HepG2 (cell line): ENCODE data around the gene KANK3. TPM values are rescaled to one million over a fixed set of nuclear protein-coding genes. Genes with fewer than 3 reads are reported as not detected.

ENCODE experiments used
- DMAP1 ChIP-seq: IDR thresholded peaks from 2 replicates; pipeline ENCODE4 v1.6.1; 2016
- GZF1 ChIP-seq: sonication (generic); formaldehyde crosslinking; IDR thresholded peaks from 2 replicates; pipeline ENCODE4 v1.5.1; 2020; ENCODE audit warnings: mild to moderate bottlenecking, missing genetic modification reagents
- MNT ChIP-seq: fragments of 450-650 bp; IDR thresholded peaks from 2 replicates; pipeline ENCODE4 v1.6.1; 2016
- MTF2 ChIP-seq: sonication (generic); formaldehyde crosslinking; IDR thresholded peaks from 2 replicates; pipeline ENCODE4 v1.5.0; 2020; ENCODE audit warnings: missing genetic modification reagents, borderline replicate concordance
- MYC ChIP-seq: sonication (generic); formaldehyde crosslinking; IDR thresholded peaks from 2 replicates; pipeline ENCODE4 v1.9.0; 2021; ENCODE audit warnings: missing genetic modification reagents, borderline replicate concordance
- NR2C2 ChIP-seq: sonication (generic); formaldehyde crosslinking; IDR thresholded peaks from 2 replicates; pipeline ENCODE4 v1.4.0; 2020; ENCODE audit warnings: missing genetic modification reagents, mild to moderate bottlenecking, moderate library complexity, borderline replicate concordance
- PRPF4 ChIP-seq: fragments of 200-400 bp; formaldehyde crosslinking; IDR thresholded peaks from 2 replicates; pipeline ENCODE4 v1.6.1; 2016; ENCODE audit warnings: low read length, low read depth; ENCODE audit not compliant: poor library complexity, severe bottlenecking
- SAP130 ChIP-seq: IDR thresholded peaks from 2 replicates; pipeline ENCODE4 v1.6.1; 2016; ENCODE audit warnings: low read depth
- SIN3B ChIP-seq: fragments of 150-350 bp; IDR thresholded peaks from 2 replicates; pipeline ENCODE4 v1.6.1; 2014; ENCODE audit warnings: low read length
- ZBTB40 ChIP-seq, 2 experiments: fragments of 450-650 bp in 1 of 2; sonication (generic) in 1 of 2; formaldehyde crosslinking in 1 of 2; IDR thresholded peaks; 2 replicates each; pipeline versions ENCODE4 v1.6.1 to v1.8.0; 2016 to 2022; ENCODE audit warnings: antibody characterized with exemption in 1 of 2, mild to moderate bottlenecking in 1 of 2, missing genetic modification reagents in 1 of 2
- ZNF367 ChIP-seq: sonication (generic); formaldehyde crosslinking; IDR thresholded peaks from 2 replicates; pipeline ENCODE4 v1.4.0; 2020; ENCODE audit warnings: missing genetic modification reagents, borderline replicate concordance
- ZNF451 ChIP-seq: sonication (generic); formaldehyde crosslinking; IDR thresholded peaks from 2 replicates; pipeline ENCODE4 v1.5.0; 2020; ENCODE audit warnings: mild to moderate bottlenecking, missing genetic modification reagents
- ZNF512B ChIP-seq: sonication (generic); formaldehyde crosslinking; IDR thresholded peaks from 2 replicates; pipeline ENCODE4 v1.5.1; 2020; ENCODE audit warnings: missing genetic modification reagents, mild to moderate bottlenecking, borderline replicate concordance
- ZNF616 ChIP-seq: sonication (generic); formaldehyde crosslinking; IDR thresholded peaks from 2 replicates; pipeline ENCODE4 v1.5.0; 2020; ENCODE audit warnings: low read depth, mild to moderate bottlenecking, missing genetic modification reagents
- ZNF713 ChIP-seq: sonication (generic); formaldehyde crosslinking; IDR thresholded peaks from 2 replicates; pipeline ENCODE4 v1.4.0; 2020; ENCODE audit warnings: mild to moderate bottlenecking, missing genetic modification reagents
- polyA plus RNA-seq, 8 experiments: library from polyadenylated mRNA; depleted of rRNA in 3 of 8; stranded (reverse) in 7 of 8; unstranded in 1 of 8; fragments of >200 nt; fragmentation: Illumina TruSeq in 4 of 8; extraction: Trizol in 4 of 8; gene quantifications; 2 replicates each; pipeline versions ENCODE4 v1.2.1 to v1.2.3, GENCODE V29; 2011 to 2016; ENCODE audit warnings: low read depth in 4 of 8, missing spikeins in 1 of 8, mixed read lengths in 1 of 8; ENCODE audit not compliant: insufficient read depth in 1 of 8
- total RNA-seq, 5 experiments: library from RNA; depleted of rRNA; stranded (reverse); fragments of >200 nt; fragmentation: Illumina TruSeq; extraction: Trizol; gene quantifications; 2 replicates each; pipeline ENCODE4 v1.2.3, GENCODE V29; 2016; ENCODE audit warnings: low read depth in 1 of 5

KANK3 gene
- total and polyA plus RNA-seq, 2 of the 13 experiments (the other 11 are each of a cell fraction or from before 2014, with no cell fraction given) = 0.15 to 0.20 TPM

GRCh38 chr19:8361921-8362793 lies 19.1 kb upstream of the KANK3 start (continued):
- TF ChIP-seq ZBTB40 (IDR thresholded peaks at IDR 0.05) = no peak
- TF ChIP-seq ZBTB40 (CRISPR knock-in tag; IDR thresholded peaks at IDR 0.05) = no peak
- no peak for TF ChIP-seq PRPF4
- TF ChIP-seq SIN3B = no peak
- TF ChIP-seq ZNF713 (CRISPR knock-in tag) = no peak
- no peak for TF ChIP-seq ZNF367
- no peak for TF ChIP-seq MTF2 (CRISPR knock-in tag)
- TF ChIP-seq SAP130 (CRISPR knock-in tag) = peak; percentile 89
- no peak for TF ChIP-seq NR2C2 (CRISPR knock-in tag)
- no peak for TF ChIP-seq ZNF512B (CRISPR knock-in tag)
- no peak for TF ChIP-seq MNT
- TF ChIP-seq ZNF616 (CRISPR knock-in tag) = no peak
- TF ChIP-seq ZNF451 (CRISPR knock-in tag) = no peak
- 0 out of 2 replicates have a peak, but pooled peaks have one; percentile 35 for TF ChIP-seq MYC (CRISPR knock-in tag)
- TF ChIP-seq DMAP1 (CRISPR knock-in tag) = no peak
- TF ChIP-seq GZF1 = no peak
